ENCODE data around the gene ATCAY. TPM values are rescaled to one million over a fixed set of nuclear protein-coding genes. Genes with fewer than 3 reads are reported as not detected.
A peak's percentile ranks its signal among the peaks of the same experiment; 100 is the strongest.

The ATCAY gene
- total RNA-seq, 4 donors from 2014 or later, result not detected

- DNase-seq (ENCODE audit: low spot score in 2 of 2), result no peak
- TF ChIP-seq, protein P1, sequence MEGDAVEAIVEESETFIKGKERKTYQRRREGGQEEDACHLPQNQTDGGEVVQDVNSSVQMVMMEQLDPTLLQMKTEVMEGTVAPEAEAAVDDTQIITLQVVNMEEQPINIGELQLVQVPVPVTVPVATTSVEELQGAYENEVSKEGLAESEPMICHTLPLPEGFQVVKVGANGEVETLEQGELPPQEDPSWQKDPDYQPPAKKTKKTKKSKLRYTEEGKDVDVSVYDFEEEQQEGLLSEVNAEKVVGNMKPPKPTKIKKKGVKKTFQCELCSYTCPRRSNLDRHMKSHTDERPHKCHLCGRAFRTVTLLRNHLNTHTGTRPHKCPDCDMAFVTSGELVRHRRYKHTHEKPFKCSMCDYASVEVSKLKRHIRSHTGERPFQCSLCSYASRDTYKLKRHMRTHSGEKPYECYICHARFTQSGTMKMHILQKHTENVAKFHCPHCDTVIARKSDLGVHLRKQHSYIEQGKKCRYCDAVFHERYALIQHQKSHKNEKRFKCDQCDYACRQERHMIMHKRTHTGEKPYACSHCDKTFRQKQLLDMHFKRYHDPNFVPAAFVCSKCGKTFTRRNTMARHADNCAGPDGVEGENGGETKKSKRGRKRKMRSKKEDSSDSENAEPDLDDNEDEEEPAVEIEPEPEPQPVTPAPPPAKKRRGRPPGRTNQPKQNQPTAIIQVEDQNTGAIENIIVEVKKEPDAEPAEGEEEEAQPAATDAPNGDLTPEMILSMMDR (IDR thresholded peaks at IDR 0.05), result no peak
- no peak for TF ChIP-seq POLR2A (IDR thresholded peaks at IDR 0.05)
- no peak for TF ChIP-seq EP300 (IDR thresholded peaks at IDR 0.05)
- 85 to 88% methylated on average over 5 of the region's 5 CpGs for WGBS, 2 donors
- peaks cover 0 to 14% (median 0%) of the 10 kb centered on the region in 4 donors for H3K9me3 ChIP-seq
- H3K36me3 ChIP-seq, result no peaks in the 10 kb centered on the region
- no peak overlapping the region for H3K27ac ChIP-seq
- no peaks in the 10 kb centered on the region for H3K27me3 ChIP-seq
- no peak overlapping the region for H3K4me3 ChIP-seq
- no peaks in the 10 kb centered on the region for H3K4me1 ChIP-seq
Observed at GRCh38 chr19:3895788-3896187, 15.3 kb downstream of the ATCAY start.

DNA sequence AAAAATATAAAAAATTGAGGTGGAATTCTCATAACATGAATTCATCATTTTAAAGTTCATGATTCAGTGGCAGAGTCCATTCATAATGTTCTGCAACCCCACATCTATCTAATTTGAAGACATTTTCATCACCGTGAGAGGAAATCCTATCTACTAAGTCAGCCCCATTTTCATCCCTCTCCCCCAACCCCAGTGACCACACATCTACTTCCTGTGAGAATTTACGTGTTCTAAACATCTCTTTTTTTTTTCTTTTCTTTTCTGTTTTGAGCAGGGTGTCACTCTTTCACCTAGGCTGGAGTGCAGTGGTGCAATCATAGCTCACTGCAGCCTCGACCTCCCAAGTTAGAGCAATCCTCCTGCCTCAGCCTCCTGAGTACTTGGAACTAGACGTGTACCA, 17.5 kb downstream of the ATCAY start:
- Histone ChIP-seq H3K4me1 (no peaks in the 10 kb centered on the region), H3K27me3 (no peaks in the 10 kb centered on the region), H3K36me3 (no peaks in the 10 kb centered on the region), H3K9me3 (peaks cover 0 to 14% (median 0%) of the 10 kb centered on the region in 4 donors), H3K4me3 (no peak overlapping the region), H3K27ac (no peak overlapping the region)
- no peak for DNase-seq (ENCODE audit: low spot score in 2 of 2)
- no peak for TF ChIP-seq POLR2A (IDR thresholded peaks at IDR 0.05)
- TF ChIP-seq, protein P1 (IDR thresholded peaks at IDR 0.05), result no peak
- TF ChIP-seq EP300 (IDR thresholded peaks at IDR 0.05), result no peak
- 70 to 73% methylated on average over 4 of the region's 4 CpGs for WGBS, 2 donors

DNA sequence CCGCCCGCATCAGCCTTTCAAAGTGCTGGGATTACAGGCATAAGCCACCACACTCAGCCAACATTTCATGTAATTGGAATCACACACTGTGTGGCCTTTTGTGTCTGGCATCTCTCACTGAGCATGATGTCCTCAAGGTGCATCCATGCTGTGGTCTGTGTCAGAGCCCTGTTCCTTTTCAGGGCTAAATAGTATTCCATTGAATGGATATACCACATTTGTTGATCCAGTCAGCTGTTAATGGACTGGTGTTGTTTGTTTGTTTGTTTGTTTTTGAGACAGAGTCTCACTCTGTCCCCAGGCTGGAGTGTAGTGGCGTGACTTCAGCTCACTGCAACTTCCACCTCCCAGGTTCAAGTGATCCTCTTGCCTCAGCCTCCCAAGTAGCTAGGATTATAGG, 17.9 kb downstream of the ATCAY start:
- 94 to 98% methylated on average over 3 of the region's 3 CpGs for WGBS, 2 donors
- peaks cover 0 to 14% (median 0%) of the 10 kb centered on the region in 4 donors for H3K9me3 ChIP-seq
- H3K27me3 ChIP-seq, result no peaks in the 10 kb centered on the region

DNA sequence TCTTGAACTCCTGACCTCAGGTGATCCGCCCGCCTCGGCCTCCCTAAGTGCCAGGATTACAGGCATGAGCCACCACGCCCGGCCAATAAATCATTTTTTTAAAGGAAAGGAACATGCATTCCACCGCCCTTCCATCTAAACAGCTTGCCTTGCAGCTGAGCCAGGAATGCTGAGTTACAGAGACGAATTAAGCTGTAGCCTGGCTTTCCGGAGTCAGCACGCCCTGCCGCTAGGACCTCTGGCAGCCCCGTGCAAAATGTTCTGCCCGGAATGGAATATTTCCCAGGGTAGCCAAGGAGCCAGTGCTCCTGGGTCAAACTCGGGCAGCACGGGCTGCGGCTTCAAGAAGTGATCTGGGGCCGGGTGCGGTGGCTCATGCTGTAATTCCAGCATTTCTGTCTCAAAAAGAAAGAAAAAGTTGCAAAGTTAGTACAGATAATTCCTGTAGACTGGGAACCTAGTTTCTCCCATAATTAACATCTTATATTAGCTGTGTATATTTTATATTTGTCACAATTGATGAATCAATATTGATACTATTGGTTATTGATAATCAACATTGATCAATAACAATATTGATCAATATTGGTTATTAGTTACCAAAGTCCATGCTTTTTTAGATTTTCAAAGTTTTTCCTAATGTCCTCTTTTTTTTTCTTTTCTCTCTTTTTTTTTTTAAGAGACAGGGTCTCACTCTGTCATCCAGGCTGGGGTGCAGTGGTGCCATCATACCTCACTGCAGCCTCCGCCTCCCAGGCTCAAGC, 19.2 kb downstream of the ATCAY start:
- H3K9me3 ChIP-seq, result peaks cover 0 to 14% (median 0%) of the 10 kb centered on the region in 4 donors
- H3K36me3 ChIP-seq, result no peaks in the 10 kb centered on the region
- no peak overlapping the region for H3K27ac ChIP-seq
- TF ChIP-seq, protein P1 (IDR thresholded peaks at IDR 0.05), result no peak
- TF ChIP-seq EP300 (IDR thresholded peaks at IDR 0.05), result peak in 1 of 2 donors; percentile 36
- no peaks in the 10 kb centered on the region for H3K27me3 ChIP-seq
- DNase-seq (ENCODE audit: low spot score in 2 of 2), result peak in 1 of 2 donors; percentile 5
- no peaks in the 10 kb centered on the region for H3K4me1 ChIP-seq
- H3K4me3 ChIP-seq, result no peak overlapping the region
- WGBS, 2 donors, result 71 to 73% methylated on average over 18 of the region's 18 CpGs

More for the DNA sequence above, 17.9 kb downstream of the ATCAY start:
- Histone ChIP-seq H3K4me1 (no peaks in the 10 kb centered on the region), H3K27ac (no peak overlapping the region), H3K4me3 (no peak overlapping the region), H3K36me3 (no peaks in the 10 kb centered on the region)
- DNase-seq (ENCODE audit: low spot score in 2 of 2), result no peak
- no peak for TF ChIP-seq POLR2A (IDR thresholded peaks at IDR 0.05)
- TF ChIP-seq EP300 (IDR thresholded peaks at IDR 0.05), result no peak
- TF ChIP-seq, protein P1 (IDR thresholded peaks at IDR 0.05), result no peak

GRCh38 chr19:3902317-3902973, 22.0 kb downstream of the ATCAY start:
- no peaks in the 10 kb centered on the region for H3K27me3 ChIP-seq
- H3K36me3 ChIP-seq, result no peaks in the 10 kb centered on the region
- no peak for TF ChIP-seq EP300 (IDR thresholded peaks at IDR 0.05)
- H3K9me3 ChIP-seq, result peaks cover 0 to 14% (median 0%) of the 10 kb centered on the region in 4 donors
- no peak overlapping the region for H3K27ac ChIP-seq
- 76 to 82% methylated on average over 12 to 15 of the region's 15 CpGs for WGBS, 2 donors
- H3K4me3 ChIP-seq, result no peak overlapping the region
- no peak for DNase-seq (ENCODE audit: low spot score in 2 of 2)
- no peaks in the 10 kb centered on the region for H3K4me1 ChIP-seq
